H9 (cell line): Measurements from ENCODE around the gene THRAP3. TPM values are rescaled to one million over a fixed set of nuclear protein-coding genes. Genes with fewer than 3 reads are reported as not detected.

ENCODE experiments used
- DNase-seq: peaks from one replicate; pipeline ENCODE4 v3.0.0-alpha.2; 2017
- H2AFZ ChIP-seq: one replicate; pipeline ENCODE4 v1.6.1; 2013; ENCODE audit warnings: mild to moderate bottlenecking, low read length, control low read depth, moderate library complexity
- H2AK5ac ChIP-seq: 2 replicates; pipeline ENCODE4 v1.6.1; 2013; ENCODE audit warnings: low read length, control low read depth, mixed read lengths; ENCODE audit not compliant: insufficient read length
- H2BK120ac ChIP-seq: one replicate; pipeline ENCODE4 v1.6.1; 2013; ENCODE audit warnings: low read depth, mild to moderate bottlenecking, low read length, control low read depth, inconsistent platforms; ENCODE audit not compliant: poor library complexity, severe bottlenecking
- H2BK12ac ChIP-seq: 2 replicates; pipeline ENCODE4 v1.6.1; 2013; ENCODE audit warnings: low read length, control low read depth, mixed read lengths, low read depth; ENCODE audit not compliant: insufficient read length
- H2BK15ac ChIP-seq: 2 replicates; pipeline ENCODE4 v1.6.1; 2013; ENCODE audit warnings: low read depth, low read length, control low read depth
- H2BK20ac ChIP-seq: one replicate; pipeline ENCODE4 v1.6.1; 2013; ENCODE audit warnings: low read depth, mild to moderate bottlenecking, low read length, control low read depth, inconsistent platforms; ENCODE audit not compliant: poor library complexity, severe bottlenecking
- H2BK5ac ChIP-seq: 2 replicates; pipeline ENCODE4 v1.6.1; 2013; ENCODE audit warnings: low read length, control low read depth, mixed read lengths; ENCODE audit not compliant: insufficient read length
- H3K14ac ChIP-seq: 2 replicates; pipeline ENCODE4 v1.6.1; 2013; ENCODE audit warnings: low read length, control low read depth; ENCODE audit not compliant: insufficient read depth
- H3K18ac ChIP-seq: 2 replicates; pipeline ENCODE4 v1.6.1; 2013; ENCODE audit warnings: low read depth, mild to moderate bottlenecking, mixed read lengths, low read length, control low read depth; ENCODE audit not compliant: insufficient read length
- H3K23ac ChIP-seq: 2 replicates; pipeline ENCODE4 v1.6.1; 2013; ENCODE audit warnings: low read length, control low read depth, mixed read lengths, low read depth; ENCODE audit not compliant: insufficient read length
- H3K23me2 ChIP-seq: 2 replicates; pipeline ENCODE4 v1.6.1; 2013; ENCODE audit warnings: low read depth, mild to moderate bottlenecking, mixed read lengths, low read length, control low read depth; ENCODE audit not compliant: insufficient read length, poor library complexity, severe bottlenecking
- H3K27ac ChIP-seq: 2 replicates; pipeline ENCODE4 v1.5.1; 2013; ENCODE audit warnings: low read length, control low read depth, mixed read lengths, low read depth; ENCODE audit not compliant: insufficient read length
- H3K27me3 ChIP-seq: 2 replicates; pipeline ENCODE4 v1.6.1; 2013; ENCODE audit warnings: low read length, control low read depth, inconsistent platforms; ENCODE audit not compliant: insufficient read depth
- H3K4ac ChIP-seq: 2 replicates; pipeline ENCODE4 v1.6.1; 2013; ENCODE audit warnings: low read depth, mild to moderate bottlenecking, control low read depth, inconsistent platforms, low read length, moderate library complexity
- H3K4me1 ChIP-seq: 2 replicates; pipeline ENCODE4 v1.6.1; 2013; ENCODE audit warnings: low read length, control low read depth, inconsistent platforms; ENCODE audit not compliant: insufficient read depth
- H3K4me2 ChIP-seq: 2 replicates; pipeline ENCODE4 v1.6.1; 2013; ENCODE audit warnings: low read length, control low read depth, mixed read lengths; ENCODE audit not compliant: insufficient read length, insufficient read depth
- H3K56ac ChIP-seq: 2 replicates; pipeline ENCODE4 v1.6.1; 2013; ENCODE audit warnings: low read depth, mild to moderate bottlenecking, mixed read lengths, low read length, control low read depth; ENCODE audit not compliant: insufficient read length
- H3K79me1 ChIP-seq: 2 replicates; pipeline ENCODE4 v1.6.1; 2013; ENCODE audit warnings: low read depth, mild to moderate bottlenecking, moderate library complexity, low read length, control low read depth, inconsistent platforms; ENCODE audit not compliant: insufficient read depth, poor library complexity, severe bottlenecking
- H3K79me2 ChIP-seq: 2 replicates; pipeline ENCODE4 v1.6.1; 2013; ENCODE audit warnings: low read length, control low read depth, inconsistent platforms; ENCODE audit not compliant: insufficient read depth
- H3K9ac ChIP-seq: 2 replicates; pipeline ENCODE4 v1.6.1; 2013; ENCODE audit warnings: low read length, control low read depth, mixed read lengths; ENCODE audit not compliant: insufficient read length; ENCODE audit errors: extremely low read depth
- H3K9me3 ChIP-seq: one replicate; pipeline ENCODE4 v1.6.1; 2013; ENCODE audit warnings: low read depth, low read length, inconsistent platforms; ENCODE audit not compliant: control insufficient read depth
- H3T11ph ChIP-seq: one replicate; pipeline ENCODE4 v1.6.1; 2013; ENCODE audit warnings: mild to moderate bottlenecking, low read length, control low read depth, inconsistent platforms
- H4K20me1 ChIP-seq: one replicate; pipeline ENCODE4 v1.6.1; 2013; ENCODE audit not compliant: control insufficient read depth, insufficient read length, insufficient read depth
- H4K5ac ChIP-seq: 2 replicates; pipeline ENCODE4 v1.6.1; 2013; ENCODE audit warnings: low read depth, mild to moderate bottlenecking, mixed read lengths, low read length, control low read depth; ENCODE audit not compliant: insufficient read length
- H4K8ac ChIP-seq: replicated peaks from 2 replicates; pipeline ENCODE4 v1.6.1; 2013; ENCODE audit warnings: low read length, control low read depth, mixed read lengths, low read depth; ENCODE audit not compliant: insufficient read length
- H4K91ac ChIP-seq: 2 replicates; pipeline ENCODE4 v1.6.1; 2013; ENCODE audit warnings: low read depth, mild to moderate bottlenecking, moderate library complexity, mixed read lengths, low read length, control low read depth; ENCODE audit not compliant: insufficient read length
- H3K27ac Mint-ChIP-seq, 3 experiments: 2 replicates in 2 of 3; 3 replicates in 1 of 3; pipeline ENCODE4 v1.8.0; 2020 to 2021; ENCODE audit warnings: mixed read lengths in 3 of 3, mild to moderate bottlenecking in 1 of 3, moderate library complexity in 1 of 3
- H3K27me3 Mint-ChIP-seq: 2 replicates; pipeline ENCODE4 v1.8.0; 2021; ENCODE audit warnings: low read depth, mild to moderate bottlenecking, moderate library complexity, mixed read lengths
- H3K36me3 Mint-ChIP-seq, 3 experiments: 2 replicates in 2 of 3; 3 replicates in 1 of 3; pipeline ENCODE4 v1.8.0; 2020 to 2021; ENCODE audit warnings: low read depth in 3 of 3, mixed read lengths in 3 of 3; ENCODE audit not compliant: insufficient read depth in 1 of 3
- H3K4me1 Mint-ChIP-seq, 2 experiments: 2 replicates each; pipeline ENCODE4 v1.8.0; 2020; ENCODE audit warnings: mixed read lengths in 2 of 2
- H3K4me3 Mint-ChIP-seq, 2 experiments: 2 replicates in 1 of 2; 3 replicates in 1 of 2; pipeline ENCODE4 v1.8.0; 2020 to 2021; ENCODE audit warnings: mild to moderate bottlenecking in 2 of 2, mixed read lengths in 2 of 2, moderate library complexity in 1 of 2
- H3K9me3 Mint-ChIP-seq, 2 experiments: 2 replicates in 1 of 2; 3 replicates in 1 of 2; pipeline ENCODE4 v1.8.0; 2020; ENCODE audit warnings: mild to moderate bottlenecking in 2 of 2, mixed read lengths in 2 of 2, moderate library complexity in 1 of 2
- CTCF ChIP-seq: fragments of 200-600 bp; sonication (generic); conservative IDR thresholded peaks from 3 replicates; pipeline ENCODE4 v1.8.0; 2021; ENCODE audit warnings: antibody characterized with exemption, mild to moderate bottlenecking
- WGBS: extraction: QIAGEN DNeasy Blood & Tissue Kit; methylation state at CpG from one replicate; pipeline ENCODE4 v1.1.7; 2013; ENCODE audit warnings: missing lambda C conversion rate, low lambda C conversion rate, mixed read lengths; ENCODE audit not compliant: insufficient read length; ENCODE audit errors: extremely low coverage; 5-methylcytosine and 5-hydroxymethylcytosine counted together
- total RNA-seq: library from RNA; stranded (reverse); gene quantifications from 2 replicates; pipeline ENCODE4 v1.2.1, GENCODE V29; 2021

Gene THRAP3
- total RNA-seq, 1 experiment from 2014 or later = 186 TPM

GRCh38 chr1:36284061-36284460 is 59.8 kb downstream of the THRAP3 start:
- no peak overlapping the region for H3K14ac ChIP-seq
- no peak overlapping the region for H2BK120ac ChIP-seq
- no peak for TF ChIP-seq CTCF
- H3K4me3 Mint-ChIP-seq = no peak overlapping the region
- H3K4me1 ChIP-seq = no peaks in the 10 kb centered on the region
- no peak overlapping the region for H2BK20ac ChIP-seq
- peak overlapping the region in 1 of 3 experiments; percentile 76; a peak in 1 of 7 replicates for H3K27ac Mint-ChIP-seq
- no peak overlapping the region for H2BK12ac ChIP-seq
- H2BK5ac ChIP-seq = no peak overlapping the region
- peaks cover 9% of the 10 kb centered on the region for H3K79me1 ChIP-seq
- H4K20me1 ChIP-seq = no peaks in the 10 kb centered on the region
- no peaks in the 10 kb centered on the region for H3K9me3 Mint-ChIP-seq
- H2BK15ac ChIP-seq = no peak overlapping the region
- H2AK5ac ChIP-seq = no peak overlapping the region
- H3K23me2 ChIP-seq = no peaks in the 10 kb centered on the region
- H3K79me2 ChIP-seq = no peaks in the 10 kb centered on the region
- H4K91ac ChIP-seq = no peak overlapping the region
- no peak for DNase-seq
- no peak overlapping the region for H2AFZ ChIP-seq
- no peak overlapping the region for H4K8ac ChIP-seq
- H3T11ph ChIP-seq = no peak overlapping the region
- H3K27me3 Mint-ChIP-seq = no peaks in the 10 kb centered on the region
- H3K9me3 ChIP-seq = no peaks in the 10 kb centered on the region
- no peak overlapping the region for H3K9ac ChIP-seq
- no peaks in the 10 kb centered on the region for H3K27me3 ChIP-seq
- no peak overlapping the region for H3K4me2 ChIP-seq
- H3K4ac ChIP-seq = no peak overlapping the region
- H3K18ac ChIP-seq = no peak overlapping the region
- no peaks in the 10 kb centered on the region for H3K4me1 Mint-ChIP-seq
- no peak overlapping the region for H3K56ac ChIP-seq
- H3K27ac ChIP-seq = no peak overlapping the region
- H4K5ac ChIP-seq = no peak overlapping the region
- no peak overlapping the region for H3K23ac ChIP-seq
- no CpG with 5 or more reads among the region's 1 CpG for WGBS
- peaks cover 30 to 55% (median 50%) of the 10 kb centered on the region in 3 experiments for H3K36me3 Mint-ChIP-seq
